ENCODE results near the gene CHEK2.

CHEK2 gene

GRCh38 chr22:28716686-28717085, 24.9 kb downstream of the CHEK2 start:
- Histone ChIP-seq H3K9me3 (ENCODE audit: severe bottlenecking) (no peaks in the 10 kb centered on the region), H3K27ac (ENCODE audit: poor library complexity, severe bottlenecking) (no peak overlapping the region), H3K4me3 (ENCODE audit: severe bottlenecking) (no peak overlapping the region), H3K36me3 (ENCODE audit: low read depth) (peaks cover 53% of the 10 kb centered on the region), H3K27me3 (ENCODE audit: insufficient read depth, poor library complexity, severe bottlenecking) (no peaks in the 10 kb centered on the region), H3K4me1 (ENCODE audit: insufficient read depth, poor library complexity, severe bottlenecking) (peaks cover 13% of the 10 kb centered on the region)
- DNase-seq (ENCODE audit: low spot score), result no peak
- no peak for ATAC-seq (ENCODE audit: low read depth)
- TF ChIP-seq, protein P1, sequence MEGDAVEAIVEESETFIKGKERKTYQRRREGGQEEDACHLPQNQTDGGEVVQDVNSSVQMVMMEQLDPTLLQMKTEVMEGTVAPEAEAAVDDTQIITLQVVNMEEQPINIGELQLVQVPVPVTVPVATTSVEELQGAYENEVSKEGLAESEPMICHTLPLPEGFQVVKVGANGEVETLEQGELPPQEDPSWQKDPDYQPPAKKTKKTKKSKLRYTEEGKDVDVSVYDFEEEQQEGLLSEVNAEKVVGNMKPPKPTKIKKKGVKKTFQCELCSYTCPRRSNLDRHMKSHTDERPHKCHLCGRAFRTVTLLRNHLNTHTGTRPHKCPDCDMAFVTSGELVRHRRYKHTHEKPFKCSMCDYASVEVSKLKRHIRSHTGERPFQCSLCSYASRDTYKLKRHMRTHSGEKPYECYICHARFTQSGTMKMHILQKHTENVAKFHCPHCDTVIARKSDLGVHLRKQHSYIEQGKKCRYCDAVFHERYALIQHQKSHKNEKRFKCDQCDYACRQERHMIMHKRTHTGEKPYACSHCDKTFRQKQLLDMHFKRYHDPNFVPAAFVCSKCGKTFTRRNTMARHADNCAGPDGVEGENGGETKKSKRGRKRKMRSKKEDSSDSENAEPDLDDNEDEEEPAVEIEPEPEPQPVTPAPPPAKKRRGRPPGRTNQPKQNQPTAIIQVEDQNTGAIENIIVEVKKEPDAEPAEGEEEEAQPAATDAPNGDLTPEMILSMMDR (IDR thresholded peaks at IDR 0.05; ENCODE audit: poor library complexity, severe bottlenecking), result no peak

- Histone ChIP-seq H3K4me1 (ENCODE audit: insufficient read depth, poor library complexity, severe bottlenecking) (peaks cover 24% of the 10 kb centered on the region), H3K9me3 (ENCODE audit: severe bottlenecking) (no peaks in the 10 kb centered on the region), H3K4me3 (ENCODE audit: severe bottlenecking) (no peak overlapping the region), H3K36me3 (ENCODE audit: low read depth) (peaks cover 54% of the 10 kb centered on the region), H3K27ac (ENCODE audit: poor library complexity, severe bottlenecking) (no peak overlapping the region), H3K27me3 (ENCODE audit: insufficient read depth, poor library complexity, severe bottlenecking) (no peaks in the 10 kb centered on the region)
- TF ChIP-seq, protein P1 (IDR thresholded peaks at IDR 0.05; ENCODE audit: poor library complexity, severe bottlenecking), result no peak
- ATAC-seq (ENCODE audit: low read depth) (no peak), DNase-seq (ENCODE audit: low spot score) (no peak)
Measured at GRCh38 chr22:28715611-28716010, 26.0 kb downstream of the CHEK2 start.

GRCh38 chr22:28714043-28714628, 27.5 kb downstream of the CHEK2 start:
- no peaks in the 10 kb centered on the region for H3K9me3 ChIP-seq (ENCODE audit: severe bottlenecking)
- no peak overlapping the region for H3K4me3 ChIP-seq (ENCODE audit: severe bottlenecking)
- TF ChIP-seq, protein P1 (IDR thresholded peaks at IDR 0.05; ENCODE audit: poor library complexity, severe bottlenecking), result no peak
- peaks cover 39% of the 10 kb centered on the region for H3K4me1 ChIP-seq (ENCODE audit: insufficient read depth, poor library complexity, severe bottlenecking)
- ATAC-seq (ENCODE audit: low read depth) (no peak), DNase-seq (ENCODE audit: low spot score) (no peak)
- peaks cover 55% of the 10 kb centered on the region for H3K36me3 ChIP-seq (ENCODE audit: low read depth)
- peak overlapping the region; percentile 98 for H3K27ac ChIP-seq (ENCODE audit: poor library complexity, severe bottlenecking)
- H3K27me3 ChIP-seq (ENCODE audit: insufficient read depth, poor library complexity, severe bottlenecking), result no peaks in the 10 kb centered on the region

GRCh38 chr22:28711820-28712777, 29.5 kb downstream of the CHEK2 start:
- Histone ChIP-seq H3K36me3 (ENCODE audit: low read depth) (peaks cover 52% of the 10 kb centered on the region), H3K4me3 (ENCODE audit: severe bottlenecking) (no peak overlapping the region), H3K27ac (ENCODE audit: poor library complexity, severe bottlenecking) (peak overlapping the region; percentile 98), H3K4me1 (ENCODE audit: insufficient read depth, poor library complexity, severe bottlenecking) (peaks cover 40% of the 10 kb centered on the region), H3K9me3 (ENCODE audit: severe bottlenecking) (no peaks in the 10 kb centered on the region), H3K27me3 (ENCODE audit: insufficient read depth, poor library complexity, severe bottlenecking) (no peaks in the 10 kb centered on the region)
- TF ChIP-seq, protein P1 (IDR thresholded peaks at IDR 0.05; ENCODE audit: poor library complexity, severe bottlenecking), result no peak
- peak; percentile 93 for ATAC-seq (ENCODE audit: low read depth)
- DNase-seq (ENCODE audit: low spot score), result no peak
